ENCODE data around the gene PTPRN2. TPM values are rescaled to one million over a fixed set of nuclear protein-coding genes. Genes with fewer than 3 reads are reported as not detected.

The PTPRN2 gene
- total and polyA plus RNA-seq, 9 of the 15 experiments (the other 6 are each of a cell fraction or from before 2014, with no cell fraction given) = not detected

GRCh38 chr7:157801113-157801512 is 786.5 kb downstream of the PTPRN2 start:
- 10% methylated on average over 21 of the region's 21 CpGs for WGBS (ENCODE audit: insufficient coverage, low coverage, missing lambda C conversion rate)
- no peak for TF ChIP-seq ZNF324 (CRISPR knock-in tag; IDR thresholded peaks at IDR 0.05)
- TF ChIP-seq MECOM (CRISPR knock-in tag; IDR thresholded peaks at IDR 0.05) = no peak
- TF ChIP-seq MTA3 (IDR thresholded peaks at IDR 0.05; ENCODE audit: borderline replicate concordance) = no peak
- TF ChIP-seq NFIC (IDR thresholded peaks at IDR 0.05) = no peak
- TF ChIP-seq TBL1XR1 (IDR thresholded peaks at IDR 0.05; ENCODE audit: low read length in 2 of 2) = no peak
- TF ChIP-seq FOXK1 (CRISPR knock-in tag; IDR thresholded peaks at IDR 0.05; ENCODE audit: borderline replicate concordance) = no peak
- TF ChIP-seq PCBP1 (IDR thresholded peaks at IDR 0.05; ENCODE audit: low read depth, low read length, poor library complexity, severe bottlenecking) = no peak
- TF ChIP-seq ZBTB9 (CRISPR knock-in tag; IDR thresholded peaks at IDR 0.05) = no peak
- no peak for TF ChIP-seq REST (IDR thresholded peaks at IDR 0.05; ENCODE audit: borderline replicate concordance)
- TF ChIP-seq REST (CRISPR knock-in tag; IDR thresholded peaks at IDR 0.05; ENCODE audit: low read depth) = no peak
- no peak for TF ChIP-seq RFX7 (CRISPR knock-in tag; IDR thresholded peaks at IDR 0.05)
- TF ChIP-seq ILF3 (IDR thresholded peaks at IDR 0.05; ENCODE audit: borderline replicate concordance) = no peak
- TF ChIP-seq ZNF146 (CRISPR knock-in tag; IDR thresholded peaks at IDR 0.05; ENCODE audit: unreplicated experiment) = no peak
- no peak for TF ChIP-seq MTA2 (IDR thresholded peaks at IDR 0.05; ENCODE audit: low read depth)
- no peak for TF ChIP-seq RBM25 (IDR thresholded peaks at IDR 0.05; ENCODE audit: low read depth, low read length, severe bottlenecking)
- TF ChIP-seq ESRRB (CRISPR knock-in tag; IDR thresholded peaks at IDR 0.05; ENCODE audit: borderline replicate concordance) = no peak
- TF ChIP-seq BCL6 (CRISPR knock-in tag; IDR thresholded peaks at IDR 0.05) = no peak

More at GRCh38 chr7:157801113-157801512, 786.5 kb downstream of the PTPRN2 start:
- H4K20me1 ChIP-seq (replicated peaks; ENCODE audit: control insufficient read depth, insufficient read depth, low read length) = peaks cover 10% of the 10 kb centered on the region
- no TSS peak for BruUV-seq (replicated peaks)
- H3K79me2 ChIP-seq (ENCODE audit: control insufficient read depth, insufficient read depth, low read length) = no peaks in the 10 kb centered on the region
- ATAC-seq (no peak), FAIRE-seq (no peak), DNase-seq (ENCODE audit: extremely low read depth in 1 of 4, low spot score in 3 of 4) (no peak)
- in situ Hi-C loops (cut with MboI) = no loop called here
- ChIA-PET CTCF (ENCODE audit: low intra/inter-chr PET ratio) (no interaction called here), POLR2A (interaction anchor here (0.6 to 0.9 kb wide), 2 partner anchors 11 to 12 kb away, joined by 3 read pairs; no protein-coding TSS in a partner anchor)
- no peak overlapping the region for H3K27ac ChIP-seq (ENCODE audit: extremely low read depth, low read depth, low read length)
- H3K9me3 ChIP-seq (replicated peaks; ENCODE audit: control insufficient read depth, insufficient read depth, low read depth, low read length) = no peaks in the 10 kb centered on the region
- no peaks in the 10 kb centered on the region for H3K9me1 ChIP-seq (ENCODE audit: control insufficient read depth, insufficient read depth, low read length)
- no peak overlapping the region for H2AFZ ChIP-seq (ENCODE audit: low read depth, low read length)
- H3K27me3 ChIP-seq (ENCODE audit: control insufficient read depth in 2 of 2, insufficient read depth in 2 of 2, low read length in 2 of 2) = peaks cover 50 to 71% of the 10 kb centered on the region in 2 experiments
- peaks cover 0 to 5% of the 10 kb centered on the region in 2 experiments; a peak in 1 of 5 replicates for H3K4me1 ChIP-seq (replicated peaks in 1 of 2; ENCODE audit: control insufficient read depth in 2 of 2, insufficient read depth in 2 of 2, low read length in 2 of 2)
- no peak overlapping the region for H3K4me3 ChIP-seq
- no peak overlapping the region for H3K4me2 ChIP-seq (ENCODE audit: insufficient read depth, low read length)
- H3K9ac ChIP-seq (ENCODE audit: insufficient read depth in 1 of 2, low read depth in 2 of 2, low read length in 2 of 2) = no peak overlapping the region
- intact Hi-C loops (cut with micrococcal nuclease) = no loop called here
- no peaks in the 10 kb centered on the region for H3K36me3 ChIP-seq (ENCODE audit: control insufficient read depth, insufficient read depth, low read length)
